GM12878 (cell line): Measurements from ENCODE around the gene KRT222. TPM values are rescaled to one million over a fixed set of nuclear protein-coding genes. Genes with fewer than 3 reads are reported as not detected.

Experiments
- ATAC-seq: fragments of 200-7000 bp; cut with Tn5 transposase; 3 replicates; pipeline ENCODE4 v1.9.1; 2020; ENCODE audit warnings: mild to moderate bottlenecking, moderate library complexity
- BruUV-seq: library from RNA; stranded (reverse); fragments of 400-500 nt; replicated peaks from 2 replicates; lab custom pipeline; 2021; lab: Mats Ljungman, UMichigan
- CTCF ChIA-PET: fragments of 300-600 bp; sonication (Branson Sonifier 250); formaldehyde crosslinking; extraction: SDS; loops from one replicate; lab custom pipeline; 2021; ENCODE audit warnings: inconsistent platforms; lab: Yijun Ruan, JAX
- POLR2A ChIA-PET: fragments of 350-600 bp; formaldehyde crosslinking; extraction: SDS; loops from one replicate; lab custom pipeline; 2021; ENCODE audit warnings: inconsistent platforms; lab: Charles Lee
- RAD21 ChIA-PET: fragments of 300-600 bp; sonication (Branson Sonifier 250); formaldehyde crosslinking; loops from one replicate; lab custom pipeline; 2023; ENCODE audit warnings: antibody characterized with exemption; ENCODE audit not compliant: unreplicated experiment; lab: Charles Lee
- SMC1A ChIA-PET: fragments of 300-600 bp; sonication (Branson Sonifier 250); formaldehyde crosslinking; loops from one replicate; lab custom pipeline; 2023; ENCODE audit not compliant: unreplicated experiment, uncharacterized antibody; lab: Charles Lee
- DNase-seq: peaks from one replicate; pipeline ENCODE4 v3.0.0-alpha.2; 2011; ENCODE audit warnings: low read depth, low spot score
- FAIRE-seq: peaks from 3 replicates; lab custom pipeline; 2011; peaks lifted over from hg19 to GRCh38; lab: Jason Lieb, UNC
- H2AFZ ChIP-seq: 2 replicates; pipeline ENCODE4 v1.6.0; 2011; ENCODE audit warnings: low read depth, low read length, control low read depth; ENCODE audit not compliant: control insufficient read depth
- H3K27ac ChIP-seq: 2 replicates; pipeline ENCODE4 v1.5.1; 2011; ENCODE audit warnings: control low read depth; ENCODE audit not compliant: control insufficient read depth, insufficient read depth
- H3K27me3 ChIP-seq, 2 experiments: replicated peaks in 1 of 2; 2 replicates each; pipeline versions ENCODE4 v1.6.0 to v1.6.1; 2011; ENCODE audit warnings: low read length in 1 of 2; ENCODE audit not compliant: control insufficient read depth in 2 of 2, insufficient read depth in 2 of 2
- H3K36me3 ChIP-seq, 2 experiments: 2 replicates each; pipeline ENCODE4 v1.5.1; 2011; ENCODE audit warnings: low read length in 1 of 2; ENCODE audit not compliant: control insufficient read depth in 2 of 2, insufficient read depth in 2 of 2
- H3K4me1 ChIP-seq: 2 replicates; pipeline ENCODE4 v1.6.1; 2011; ENCODE audit warnings: mild to moderate bottlenecking, low read length, moderate library complexity, mixed read lengths; ENCODE audit not compliant: control insufficient read depth, insufficient read depth
- H3K4me2 ChIP-seq: 2 replicates; pipeline ENCODE4 v1.6.0; 2011; ENCODE audit warnings: control low read depth; ENCODE audit not compliant: control insufficient read depth, insufficient read depth
- H3K4me3 ChIP-seq: fragments of 200-600 bp; sonication (generic); 2 replicates; pipeline ENCODE4 v1.5.1; 2016
- H3K79me2 ChIP-seq: 2 replicates; pipeline ENCODE4 v1.6.0; 2011; ENCODE audit warnings: low read length; ENCODE audit not compliant: control insufficient read depth, insufficient read depth
- H3K9ac ChIP-seq: 2 replicates; pipeline ENCODE4 v1.8.0; 2011; ENCODE audit warnings: low read length, control low read depth, mixed read lengths; ENCODE audit not compliant: control insufficient read depth, insufficient read depth
- H3K9me3 ChIP-seq: replicated peaks from 3 replicates; pipeline ENCODE4 v1.5.1; 2011; ENCODE audit warnings: mild to moderate bottlenecking, low read length; ENCODE audit not compliant: control insufficient read depth, insufficient read depth
- H4K20me1 ChIP-seq: 2 replicates; pipeline ENCODE4 v1.6.0; 2011; ENCODE audit not compliant: control insufficient read depth, insufficient read depth
- NKRF ChIP-seq: fragments of 450-650 bp; conservative IDR thresholded peaks from 2 replicates; pipeline ENCODE4 v1.6.1; 2017; ENCODE audit warnings: mild to moderate bottlenecking, moderate library complexity
- RELB ChIP-seq: fragments of 450-650 bp; IDR thresholded peaks from 2 replicates; pipeline ENCODE4 v1.6.1; 2017; ENCODE audit warnings: low read depth, mild to moderate bottlenecking, moderate library complexity
- WGBS: methylation state at CpG from one replicate; pipeline ENCODE4 v1.1.6; 2016; ENCODE audit warnings: low lambda C conversion rate; ENCODE audit not compliant: insufficient replicate concordance, insufficient coverage; ENCODE audit errors: missing lambda C conversion rate; 5-methylcytosine and 5-hydroxymethylcytosine counted together
- in situ Hi-C: fragments of 300-500 bp; cut with MboI; formaldehyde crosslinking; loops from 9 replicates; pipeline ENCODE4 v1.14.3; 2018; ENCODE audit warnings: mixed read lengths
- intact Hi-C: fragments of 100-400 bp; cut with micrococcal nuclease; formaldehyde crosslinking; loops from one replicate; pipeline ENCODE4 v1.14.2; 2022; ENCODE audit not compliant: unreplicated experiment
- polyA plus RNA-seq, 11 experiments: library from polyadenylated mRNA; depleted of rRNA in 4 of 11; unstranded in 6 of 11; stranded (reverse) in 5 of 11; fragments of >200 nt; fragmentation: Nextera tagmentation in 4 of 11; fragmentation: Illumina TruSeq in 1 of 11; extraction: Ambion mirVana in 4 of 11; extraction: Trizol in 1 of 11; gene quantifications; 1 replicate in 1 of 11; 2 replicates in 10 of 11; pipeline versions ENCODE4 v1.2.1 to v1.2.3, GENCODE V29; 2011 to 2016; ENCODE audit warnings: inconsistent platforms in 2 of 11, missing spikeins in 2 of 11, low read depth in 1 of 11
- total RNA-seq, 4 experiments: library from RNA; depleted of rRNA in 3 of 4; stranded (reverse); fragments of >200 nt in 3 of 4; fragmentation: Illumina TruSeq in 1 of 4; extraction: Trizol in 1 of 4; gene quantifications; 2 replicates each; pipeline versions ENCODE4 v1.2.1 to v1.2.3, GENCODE V29; 2013 to 2021
- TF ChIP-seq, protein P1 (sequence below): fragments of 450-650 bp; formaldehyde crosslinking; IDR thresholded peaks from 2 replicates; pipeline ENCODE4 v1.5.0; 2022; ENCODE audit warnings: mild to moderate bottlenecking, missing genetic modification characterization

The KRT222 gene
- total and polyA plus RNA-seq, 10 of the 15 experiments (the other 5 are each of a cell fraction or from before 2014, with no cell fraction given) = 0.21 to 6.4 (median 0.54) TPM; not detected in 1

DNA sequence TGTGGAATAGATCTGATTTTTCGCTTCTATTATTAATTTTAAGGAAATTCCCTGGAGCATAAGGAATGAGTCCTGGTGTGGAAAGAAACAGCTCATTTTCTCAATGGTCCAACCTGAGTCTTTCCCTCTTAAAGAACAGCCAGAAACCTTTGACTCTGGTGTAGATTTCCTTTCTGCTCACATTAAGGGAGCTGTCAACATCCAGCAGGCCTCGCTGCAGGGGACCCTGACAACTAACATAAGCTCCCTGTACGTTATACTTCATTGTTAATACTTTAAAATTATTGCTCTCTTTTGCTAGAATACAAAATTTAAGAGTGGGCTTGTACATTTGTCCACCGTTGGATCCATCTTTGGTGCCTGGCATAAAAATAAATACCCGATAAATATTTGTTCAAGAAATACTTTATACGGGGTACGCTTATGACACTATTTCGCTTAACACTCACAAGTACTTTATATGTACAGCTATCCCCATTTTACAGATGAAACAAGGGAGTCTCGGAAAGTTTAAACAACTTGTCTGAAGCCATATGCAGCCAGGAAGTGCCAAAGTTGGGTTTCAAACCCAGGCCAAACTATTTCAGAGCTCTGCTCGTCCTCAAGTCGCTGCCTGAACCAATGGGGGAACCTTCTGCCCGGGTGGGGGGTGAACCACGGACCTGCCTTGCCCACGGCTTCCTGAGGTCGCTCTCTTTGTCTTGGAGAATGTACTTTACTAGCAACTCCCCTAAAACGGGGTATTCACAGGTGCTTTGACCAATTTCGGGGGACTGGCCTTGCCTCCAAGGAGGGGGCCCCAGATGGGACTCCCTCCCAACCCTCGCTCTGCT is 18.0 kb downstream of the KRT222 start (continued):
- TF ChIP-seq, protein P1, sequence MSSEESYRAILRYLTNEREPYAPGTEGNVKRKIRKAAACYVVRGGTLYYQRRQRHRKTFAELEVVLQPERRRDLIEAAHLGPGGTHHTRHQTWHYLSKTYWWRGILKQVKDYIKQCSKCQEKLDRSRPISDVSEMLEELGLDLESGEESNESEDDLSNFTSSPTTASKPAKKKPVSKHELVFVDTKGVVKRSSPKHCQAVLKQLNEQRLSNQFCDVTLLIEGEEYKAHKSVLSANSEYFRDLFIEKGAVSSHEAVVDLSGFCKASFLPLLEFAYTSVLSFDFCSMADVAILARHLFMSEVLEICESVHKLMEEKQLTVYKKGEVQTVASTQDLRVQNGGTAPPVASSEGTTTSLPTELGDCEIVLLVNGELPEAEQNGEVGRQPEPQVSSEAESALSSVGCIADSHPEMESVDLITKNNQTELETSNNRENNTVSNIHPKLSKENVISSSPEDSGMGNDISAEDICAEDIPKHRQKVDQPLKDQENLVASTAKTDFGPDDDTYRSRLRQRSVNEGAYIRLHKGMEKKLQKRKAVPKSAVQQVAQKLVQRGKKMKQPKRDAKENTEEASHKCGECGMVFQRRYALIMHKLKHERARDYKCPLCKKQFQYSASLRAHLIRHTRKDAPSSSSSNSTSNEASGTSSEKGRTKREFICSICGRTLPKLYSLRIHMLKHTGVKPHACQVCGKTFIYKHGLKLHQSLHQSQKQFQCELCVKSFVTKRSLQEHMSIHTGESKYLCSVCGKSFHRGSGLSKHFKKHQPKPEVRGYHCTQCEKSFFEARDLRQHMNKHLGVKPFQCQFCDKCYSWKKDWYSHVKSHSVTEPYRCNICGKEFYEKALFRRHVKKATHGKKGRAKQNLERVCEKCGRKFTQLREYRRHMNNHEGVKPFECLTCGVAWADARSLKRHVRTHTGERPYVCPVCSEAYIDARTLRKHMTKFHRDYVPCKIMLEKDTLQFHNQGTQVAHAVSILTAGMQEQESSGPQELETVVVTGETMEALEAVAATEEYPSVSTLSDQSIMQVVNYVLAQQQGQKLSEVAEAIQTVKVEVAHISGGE = peak; percentile 65
- TF ChIP-seq, all 136 proteins: peak for 3

GRCh38 chr17:40645943-40646342 is 19.0 kb downstream of the KRT222 start:
- H3K9me3 ChIP-seq = no peaks in the 10 kb centered on the region
- peaks cover 37% of the 10 kb centered on the region for H3K79me2 ChIP-seq
- ChIA-PET CTCF (interaction anchor here (0.5 to 5.8 kb wide), 15 partner anchors 11 to 1030 kb away, joined by 3 to 36 read pairs (median 4); partner anchors contain the start of gene CDC6), POLR2A (interaction anchor here (0.7 to 3.3 kb wide), 5 partner anchors 8 to 176 kb away, joined by 3 to 16 read pairs (median 4); partner anchors contain the start of gene KRT222), RAD21 (interaction anchor here (0.7 to 4.4 kb wide), 10 partner anchors 9 to 1022 kb away, joined by 3 to 37 read pairs (median 8); no protein-coding TSS in a partner anchor), SMC1A (interaction anchor here (0.6 to 2.2 kb wide), 16 partner anchors 15 to 1549 kb away, joined by 3 to 15 read pairs (median 4); no protein-coding TSS in a partner anchor)
- TF ChIP-seq RELB (no peak), NKRF (no peak)
- H3K27me3 ChIP-seq = no peaks in the 10 kb centered on the region
- no peak for FAIRE-seq
- ATAC-seq = no peak
- no peaks in the 10 kb centered on the region for H4K20me1 ChIP-seq
- peaks cover 0 to 4% of the 10 kb centered on the region in 2 experiments; a peak in 1 of 4 replicates for H3K36me3 ChIP-seq
- WGBS = 54% methylated on average over 2 of the region's 2 CpGs
- H2AFZ ChIP-seq = no peak overlapping the region
- BruUV-seq = no TSS peak
- H3K4me3 ChIP-seq = peak overlapping the region; percentile 89
- peak overlapping the region; percentile 75; the same call in 1 of the 2 replicates for H3K4me2 ChIP-seq
- DNase-seq = no peak
- no peaks in the 10 kb centered on the region for H3K4me1 ChIP-seq
- in situ Hi-C loops (no loop called here), intact Hi-C loops (loop anchor here (5.0 kb wide), 1 partner anchor 81 kb away; no protein-coding TSS in a partner anchor)
- H3K27ac ChIP-seq = no peak overlapping the region
- no peak overlapping the region for H3K9ac ChIP-seq
